GM18907 (cell line): Measurements from ENCODE around the gene RAB11A.

Experiments
- ATAC-seq: cut with Tn5 transposase; IDR thresholded peaks from one replicate; pipeline ENCODE4 v1.9.1; 2021; ENCODE audit warnings: mild to moderate bottlenecking, moderate library complexity; ENCODE audit not compliant: unreplicated experiment

The RAB11A gene

DNA sequence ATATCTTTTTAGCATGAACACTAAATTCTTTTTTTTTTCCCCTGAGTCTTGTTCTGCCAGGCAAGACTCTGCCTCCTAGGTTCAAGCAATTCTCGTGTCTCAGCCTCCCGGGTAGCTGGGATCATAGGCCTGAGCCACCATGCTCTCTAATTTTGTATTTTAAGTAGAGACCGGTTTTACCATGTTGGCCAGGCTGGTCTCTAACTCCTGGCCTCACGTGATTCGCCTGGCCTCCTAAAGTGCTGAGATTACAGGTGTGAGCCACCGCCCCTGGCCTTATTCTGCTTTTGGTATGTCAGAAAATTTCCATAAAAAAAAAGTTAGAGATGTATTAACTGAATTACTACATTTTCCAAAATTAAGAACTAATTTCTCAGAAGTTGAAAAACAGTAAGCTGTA is 14.3 kb downstream of the RAB11A start:
- no peak for ATAC-seq

DNA sequence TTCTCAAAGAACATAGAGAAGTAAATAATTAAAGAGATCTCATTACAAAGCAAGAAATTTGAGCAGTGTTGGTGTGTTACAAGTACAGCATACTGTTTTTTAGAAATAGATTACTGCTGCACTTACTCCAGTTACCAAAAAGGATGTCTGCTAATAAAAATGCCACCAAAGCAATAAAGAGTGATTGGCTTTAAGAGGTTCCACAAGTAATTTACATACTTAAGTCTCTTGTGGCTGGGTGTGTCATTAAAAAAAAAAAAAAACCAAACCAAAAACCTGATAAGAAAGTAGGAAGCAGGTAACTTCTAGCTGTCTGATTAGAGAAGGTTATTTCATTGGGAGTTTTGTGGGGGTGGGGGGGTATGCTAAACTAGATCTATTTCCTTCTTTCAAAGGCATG is 15.2 kb downstream of the RAB11A start:
- ATAC-seq: no peak

DNA sequence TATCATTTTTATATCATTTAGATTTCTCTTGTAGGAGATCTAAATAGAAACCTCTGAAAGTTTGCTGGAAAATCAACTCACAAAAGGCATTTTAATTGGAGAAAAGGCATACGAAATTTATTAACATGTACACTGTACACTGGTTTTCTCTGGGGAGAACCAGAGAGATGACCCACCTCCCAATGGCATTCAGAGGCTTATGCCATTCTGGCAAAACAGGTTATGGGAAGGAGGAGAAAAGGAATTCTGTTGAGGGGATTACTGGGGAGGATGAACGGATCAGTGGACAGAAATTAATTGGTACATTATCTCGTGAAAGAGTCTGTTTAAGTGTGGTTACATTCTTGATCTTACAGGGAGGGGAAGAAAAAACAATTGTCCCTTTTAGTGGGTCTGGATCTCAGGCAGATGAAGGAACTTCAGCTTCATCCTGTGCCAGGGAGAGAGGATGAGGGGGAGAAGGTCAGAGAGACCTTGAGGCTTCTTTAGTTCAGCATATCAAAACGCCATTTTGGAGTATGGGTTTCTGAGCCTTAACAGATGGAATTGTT is 16.5 kb downstream of the RAB11A start:
- ATAC-seq: no peak

DNA sequence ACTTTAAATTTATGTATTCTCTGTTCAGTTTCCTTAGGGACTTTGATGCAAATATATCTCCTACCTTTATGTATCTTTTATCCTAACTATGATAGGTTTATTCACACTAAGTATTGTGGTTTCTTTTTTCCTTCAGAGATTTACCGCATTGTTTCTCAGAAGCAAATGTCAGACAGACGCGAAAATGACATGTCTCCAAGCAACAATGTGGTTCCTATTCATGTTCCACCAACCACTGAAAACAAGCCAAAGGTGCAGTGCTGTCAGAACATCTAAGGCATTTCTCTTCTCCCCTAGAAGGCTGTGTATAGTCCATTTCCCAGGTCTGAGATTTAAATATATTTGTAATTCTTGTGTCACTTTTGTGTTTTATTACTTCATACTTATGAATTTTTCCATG is 18.3 kb downstream of the RAB11A start:
- ATAC-seq: no peak

DNA sequence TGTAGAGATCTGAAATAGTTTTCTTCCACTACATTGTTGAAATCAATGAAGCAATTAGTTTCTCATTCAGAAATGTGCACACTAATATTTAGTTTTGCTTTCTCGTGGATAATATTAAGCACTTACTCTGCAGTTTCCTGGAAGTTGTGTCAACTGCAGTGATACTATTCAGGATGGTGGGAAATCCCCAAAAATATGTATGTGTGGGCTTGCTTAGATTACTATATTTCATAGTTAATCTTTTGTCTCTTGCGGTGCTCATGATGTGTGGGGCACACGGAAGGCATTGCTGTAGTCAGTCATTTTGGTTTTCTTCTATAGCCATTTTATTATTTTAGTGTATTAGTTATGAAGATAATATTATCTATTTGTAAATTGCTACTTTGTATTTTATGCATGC is 19.7 kb downstream of the RAB11A start:
- ATAC-seq: no peak

DNA sequence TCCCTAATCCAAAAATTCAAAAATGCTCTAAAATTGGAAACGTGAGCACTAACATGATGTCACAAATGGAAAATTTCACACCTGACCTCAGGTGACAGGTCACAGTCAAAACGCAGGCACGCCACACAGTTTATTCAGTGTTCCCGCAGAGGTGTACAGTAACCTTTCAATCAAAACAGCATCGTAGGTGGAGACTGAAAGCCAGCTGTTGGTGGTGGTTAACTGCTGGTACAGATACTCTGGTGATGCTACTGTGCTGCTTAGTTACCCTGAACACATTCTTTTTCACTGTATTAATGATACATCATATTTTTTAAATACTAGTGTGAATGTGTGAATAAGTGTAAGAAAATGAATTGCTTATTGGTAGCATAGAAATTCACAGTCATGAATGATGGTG is 23.8 kb downstream of the RAB11A start:
- ATAC-seq: no peak

DNA sequence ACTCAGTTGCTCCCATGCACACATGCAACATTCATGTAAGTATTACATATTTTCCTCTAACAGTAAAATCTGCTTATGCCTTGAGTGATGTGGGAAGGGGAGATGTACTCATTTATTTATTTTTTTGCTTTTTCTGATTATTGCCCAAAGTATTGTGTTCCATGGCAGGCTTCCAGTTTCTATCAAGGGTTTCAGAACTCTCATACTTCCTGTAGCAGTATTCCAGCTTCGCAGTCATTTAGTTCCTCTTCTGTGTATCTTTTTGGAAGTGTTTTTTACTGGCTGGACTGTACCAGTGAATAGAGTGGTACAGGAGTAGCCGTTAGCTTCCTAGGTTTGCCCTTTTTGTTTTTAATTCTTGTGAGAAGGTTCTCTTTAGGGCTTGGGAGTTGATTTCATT is 26.9 kb downstream of the RAB11A start:
- no peak for ATAC-seq

DNA sequence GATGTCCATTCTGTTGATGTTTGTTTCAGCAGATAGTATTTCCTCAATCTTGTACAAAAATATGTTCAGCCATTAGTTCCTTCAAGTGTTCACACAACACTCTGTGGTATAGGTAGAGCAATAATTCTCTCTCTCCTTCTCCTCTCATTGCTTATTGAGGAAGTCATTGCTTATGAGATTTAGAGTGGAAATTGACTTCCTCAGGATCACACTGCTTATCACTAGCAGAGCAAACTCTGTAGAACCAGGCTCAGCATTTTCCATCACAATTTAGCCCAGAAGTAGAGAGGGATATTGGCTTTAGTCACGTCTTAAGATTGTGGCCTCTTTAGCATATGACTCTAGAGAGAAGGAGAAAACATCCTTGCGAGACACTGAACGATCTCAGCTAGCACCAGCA is 31.2 kb downstream of the RAB11A start:
- ATAC-seq: no peak

DNA sequence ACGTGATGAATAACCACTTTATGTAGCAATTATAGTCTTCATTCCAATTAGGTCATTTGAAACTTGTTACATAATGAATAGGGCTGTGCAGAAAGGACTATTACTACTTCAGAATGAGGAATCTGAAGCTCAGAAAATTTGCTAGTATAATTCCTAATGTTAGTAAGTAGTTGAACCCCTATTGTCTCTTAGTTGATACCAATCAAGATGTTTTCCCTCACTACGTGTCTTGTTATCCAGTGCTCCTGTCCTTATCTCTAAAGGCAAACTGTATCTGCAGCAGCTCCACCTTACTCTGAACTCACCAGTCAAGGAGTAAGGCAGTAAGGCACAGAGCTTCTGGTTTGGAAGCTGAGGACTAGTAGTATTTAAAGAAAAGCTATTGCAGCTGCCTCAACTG is 32.0 kb downstream of the RAB11A start:
- no peak for ATAC-seq

DNA sequence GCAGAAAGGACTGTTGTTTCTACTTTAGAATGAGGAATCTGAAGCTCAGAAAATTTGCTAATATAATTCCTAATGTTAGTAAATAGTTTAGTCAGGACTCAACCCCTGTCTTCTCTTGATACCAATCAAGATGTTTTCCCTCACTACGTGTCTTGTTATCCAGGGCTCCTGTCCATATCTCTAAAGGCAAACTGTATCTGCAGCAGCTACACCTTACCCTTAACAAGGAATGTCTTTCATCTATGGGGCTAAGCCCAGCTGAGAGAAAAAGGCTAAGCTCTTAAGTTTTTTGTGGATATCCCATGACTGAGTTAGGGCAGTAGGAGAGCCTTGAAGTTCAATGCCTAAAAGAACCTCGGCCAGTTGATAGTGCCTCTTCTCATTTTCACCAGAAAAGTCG is 32.5 kb downstream of the RAB11A start:
- no peak for ATAC-seq

DNA sequence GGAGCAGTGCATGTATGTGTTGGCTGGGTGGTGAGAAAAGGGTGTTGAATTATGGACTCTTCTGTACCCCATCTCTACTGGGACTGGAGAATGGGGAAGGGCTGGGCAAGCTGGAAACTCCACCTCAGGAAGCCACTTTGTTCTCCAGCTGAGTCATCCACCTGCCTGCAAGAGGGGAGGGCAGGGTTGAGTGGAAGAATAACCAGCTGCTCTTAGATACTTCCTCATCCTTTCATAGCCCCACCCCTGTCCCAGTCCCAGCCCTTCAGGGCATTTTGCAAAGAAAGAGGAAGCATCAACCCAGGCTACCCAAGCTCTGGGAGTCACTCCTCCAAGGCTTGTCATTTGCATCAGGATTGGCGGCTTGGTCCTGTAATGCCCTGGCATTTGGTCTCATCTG is 33.1 kb downstream of the RAB11A start:
- peak; percentile 71 for ATAC-seq

DNA sequence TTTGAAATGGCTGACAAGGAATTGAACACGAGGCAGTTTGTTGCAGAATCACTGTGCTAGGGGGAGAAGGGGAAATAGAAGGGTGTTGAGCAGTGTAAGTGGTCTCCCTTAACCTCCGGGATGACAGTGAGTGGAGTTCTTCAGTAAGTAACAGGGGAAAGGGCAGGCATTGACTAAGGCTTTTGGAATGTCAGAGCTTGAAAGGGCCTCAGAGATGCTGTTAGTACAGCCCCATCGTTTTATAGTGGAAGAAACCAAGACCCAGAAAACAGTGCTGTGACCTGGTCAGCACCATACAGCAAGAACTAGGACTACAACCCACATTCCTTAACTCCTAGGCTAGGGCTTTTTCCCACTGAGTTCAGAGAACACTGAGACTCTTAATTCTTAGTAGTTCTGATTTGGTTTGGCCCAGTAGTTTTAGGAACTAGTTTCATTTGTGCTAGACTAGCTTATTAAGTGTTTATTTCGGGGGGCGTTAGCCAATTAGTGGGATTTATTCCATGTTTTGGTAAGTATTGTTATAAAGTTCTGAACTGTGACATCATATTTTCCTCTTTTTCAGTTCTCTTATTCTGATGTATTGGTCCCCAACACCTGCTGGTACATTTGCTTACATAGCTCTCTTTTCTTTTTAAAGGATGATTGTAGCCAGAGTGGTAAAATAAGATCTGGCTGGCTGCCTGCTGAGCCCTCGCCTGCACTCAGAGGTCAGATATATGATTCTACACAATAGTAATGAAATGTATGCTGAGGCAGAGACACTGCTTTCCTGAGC is 34.2 kb downstream of the RAB11A start:
- no peak for ATAC-seq

DNA sequence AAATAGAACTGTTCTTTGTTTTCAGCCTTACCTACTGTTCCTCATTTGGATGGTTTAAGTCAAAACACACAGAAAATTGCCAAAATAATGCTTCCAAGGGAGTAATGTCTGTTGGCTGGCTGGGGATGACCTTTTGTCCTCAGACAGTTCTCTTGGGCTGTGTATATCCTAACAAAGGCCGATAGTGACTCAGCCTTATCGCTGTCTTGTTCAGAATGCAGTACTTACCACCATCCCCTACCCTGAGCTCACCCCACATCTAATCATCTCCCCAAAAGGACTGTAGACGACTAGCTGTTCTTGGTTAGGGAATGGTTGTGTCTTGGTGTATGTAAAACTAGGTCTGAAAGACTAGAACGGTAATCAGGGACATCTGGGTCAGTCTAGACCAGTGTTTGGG is 35.0 kb downstream of the RAB11A start:
- no peak for ATAC-seq

DNA sequence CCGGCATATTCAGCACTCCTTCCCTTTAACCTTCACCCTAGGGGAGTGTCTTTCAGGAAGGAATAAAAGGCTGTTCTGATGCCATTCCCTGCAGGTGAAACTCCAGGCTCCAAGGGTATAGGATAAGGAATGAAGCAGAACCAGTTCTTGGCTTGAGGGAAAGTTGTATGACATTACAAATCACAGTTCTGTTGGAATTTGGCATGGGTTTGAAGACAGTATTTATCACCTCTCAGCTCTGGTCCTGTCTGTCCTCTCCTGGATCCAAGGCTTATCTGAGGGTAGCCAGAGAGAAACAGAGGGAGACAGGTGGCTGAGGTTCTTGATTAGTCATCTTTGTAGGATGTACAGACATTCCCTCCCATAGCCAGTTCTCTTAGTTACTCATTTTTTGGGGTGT is 37.1 kb downstream of the RAB11A start:
- ATAC-seq: no peak

DNA sequence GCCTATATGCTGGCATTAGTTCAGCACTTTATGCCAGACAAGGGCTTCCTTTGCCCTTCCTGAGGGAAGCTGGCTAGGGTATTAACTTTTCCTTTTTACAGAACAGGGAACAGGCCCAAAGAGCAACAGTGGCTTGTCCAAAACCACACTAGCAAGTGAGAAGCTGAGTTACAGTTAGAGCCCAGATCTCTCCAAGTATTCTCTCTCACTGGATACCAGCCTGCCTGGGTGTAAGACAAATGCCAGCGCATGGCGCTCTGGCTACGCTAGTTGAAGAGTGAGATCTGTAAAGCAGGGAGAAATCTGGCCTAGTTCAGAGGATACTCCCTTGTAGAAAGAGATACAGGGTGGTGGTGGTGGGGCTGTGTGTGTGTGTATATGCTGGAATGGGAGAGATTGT is 38.4 kb downstream of the RAB11A start:
- no peak for ATAC-seq

DNA sequence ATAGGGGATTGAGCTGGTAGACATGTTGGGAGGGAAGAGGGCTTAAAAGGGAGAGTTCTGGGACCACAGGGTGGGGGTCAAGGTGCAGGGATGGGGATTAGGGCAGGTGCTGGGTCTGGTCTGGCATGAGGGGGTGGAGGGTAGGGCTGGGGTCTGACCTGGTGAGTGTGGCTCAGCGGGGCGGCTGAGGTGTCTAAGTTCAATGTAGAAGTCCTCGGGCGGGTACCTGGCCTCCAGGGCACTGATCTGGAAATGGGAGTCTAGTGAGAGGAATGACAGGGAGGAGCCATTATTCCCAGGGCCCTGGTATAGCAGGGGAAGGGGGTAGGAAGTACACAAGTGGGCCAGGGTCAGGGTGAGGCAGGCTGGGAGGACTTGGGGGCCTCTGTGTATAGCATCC is 39.6 kb downstream of the RAB11A start:
- ATAC-seq: no peak

DNA sequence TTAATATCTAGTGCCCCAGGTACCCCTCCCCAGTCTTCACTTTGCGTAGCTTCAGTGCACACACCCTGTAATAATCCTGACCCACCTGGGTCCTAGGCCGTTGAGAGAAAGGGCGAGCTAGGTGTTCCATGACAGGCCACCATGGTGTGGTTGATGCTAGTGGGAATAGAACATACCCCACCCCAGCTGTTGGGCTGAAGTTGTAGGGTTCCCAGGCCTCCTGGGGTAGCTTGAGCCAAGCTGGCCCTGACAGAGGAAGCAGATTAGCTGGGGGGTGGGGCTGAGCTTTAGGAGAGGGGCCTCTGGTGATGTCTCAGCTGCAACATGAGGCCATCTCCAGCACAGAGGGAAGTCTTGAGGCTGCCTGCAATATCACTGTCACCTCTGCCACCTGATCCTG is 40.5 kb downstream of the RAB11A start:
- no peak for ATAC-seq

DNA sequence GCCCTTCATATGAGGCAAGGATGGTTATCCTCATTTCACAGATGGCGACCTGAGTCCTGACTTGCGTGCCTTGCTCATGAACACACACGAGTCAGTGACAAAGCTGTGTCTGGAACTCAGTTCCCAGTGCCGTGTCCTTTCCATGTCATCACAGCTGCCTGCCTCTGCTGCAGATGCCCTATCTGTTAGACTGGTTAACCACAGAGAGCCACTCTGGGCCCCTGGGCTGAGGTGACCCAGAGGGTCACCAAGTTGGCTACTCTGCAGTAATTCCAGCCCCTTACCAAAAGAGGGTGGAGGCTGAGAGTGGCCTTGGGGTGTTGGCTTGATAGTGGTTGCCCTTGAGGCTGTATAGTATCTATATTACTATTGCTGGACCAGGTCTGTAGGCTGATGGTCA is 41.0 kb downstream of the RAB11A start:
- ATAC-seq: no peak

DNA sequence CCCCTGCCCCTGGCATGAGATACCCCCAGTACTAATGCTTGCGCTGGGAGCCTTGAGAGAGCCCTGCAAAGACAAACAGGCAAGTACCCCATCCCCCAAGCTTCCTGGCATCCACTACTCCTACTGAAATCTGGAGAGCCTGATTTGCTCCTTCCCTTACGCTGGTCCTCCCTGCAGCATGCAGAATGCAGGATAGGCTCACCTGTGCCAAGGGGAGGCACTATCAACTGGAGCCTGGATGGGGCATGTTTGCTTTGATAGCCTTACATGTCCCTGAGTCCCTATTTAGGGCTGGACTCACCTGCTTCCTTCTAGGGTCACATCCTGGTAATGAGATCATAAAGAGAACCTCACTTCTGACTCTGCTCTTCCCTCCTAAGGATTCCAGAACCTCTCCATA is 42.9 kb downstream of the RAB11A start:
- ATAC-seq: no peak

DNA sequence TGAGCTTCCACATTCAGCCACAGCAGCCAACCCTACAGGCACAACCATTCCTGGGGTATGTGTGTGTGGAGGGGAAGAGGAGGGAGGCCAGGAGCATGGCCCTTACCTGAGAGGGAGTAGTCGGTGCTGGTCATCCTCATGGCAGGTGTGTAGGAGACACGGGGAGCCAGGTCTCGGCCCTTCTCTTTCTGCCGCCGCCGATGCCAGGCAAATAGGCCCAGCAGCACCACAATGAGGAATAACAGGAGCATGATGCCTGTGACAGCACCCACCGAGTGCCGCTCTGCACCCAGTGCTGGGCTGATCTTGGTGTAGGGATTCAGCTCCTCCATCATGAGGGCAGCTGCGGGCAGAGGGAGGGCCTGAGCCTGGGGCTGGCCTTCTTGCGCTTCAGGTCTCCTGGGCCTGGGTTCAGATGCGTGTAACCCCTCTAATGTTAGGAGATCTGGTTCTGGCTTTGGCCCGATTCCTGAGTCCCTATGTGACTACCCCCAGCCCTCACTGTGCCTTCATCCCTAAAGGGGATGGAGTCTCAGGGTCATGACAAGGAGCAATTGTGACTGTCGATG is 44.4 kb downstream of the RAB11A start:
- no peak for ATAC-seq

DNA sequence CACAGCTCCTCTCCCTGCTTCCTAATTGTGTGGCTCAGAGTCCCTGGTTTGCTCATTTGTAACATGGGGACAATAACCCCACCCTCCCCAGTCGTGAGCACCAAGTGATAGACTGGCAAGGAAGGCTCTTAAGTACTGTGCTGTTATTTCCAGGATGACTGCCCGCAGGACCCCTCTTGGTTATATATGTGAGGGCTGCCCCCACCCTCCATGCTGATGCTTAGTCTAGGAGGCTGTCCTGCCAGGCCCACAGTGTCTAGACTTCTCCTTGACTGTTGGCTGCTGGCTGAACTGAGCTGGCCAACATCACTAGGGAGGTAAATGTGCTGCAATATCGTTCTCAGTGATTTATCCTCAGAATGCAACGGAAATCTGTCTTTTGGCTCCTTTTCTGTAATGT is 45.1 kb downstream of the RAB11A start:
- no peak for ATAC-seq

DNA sequence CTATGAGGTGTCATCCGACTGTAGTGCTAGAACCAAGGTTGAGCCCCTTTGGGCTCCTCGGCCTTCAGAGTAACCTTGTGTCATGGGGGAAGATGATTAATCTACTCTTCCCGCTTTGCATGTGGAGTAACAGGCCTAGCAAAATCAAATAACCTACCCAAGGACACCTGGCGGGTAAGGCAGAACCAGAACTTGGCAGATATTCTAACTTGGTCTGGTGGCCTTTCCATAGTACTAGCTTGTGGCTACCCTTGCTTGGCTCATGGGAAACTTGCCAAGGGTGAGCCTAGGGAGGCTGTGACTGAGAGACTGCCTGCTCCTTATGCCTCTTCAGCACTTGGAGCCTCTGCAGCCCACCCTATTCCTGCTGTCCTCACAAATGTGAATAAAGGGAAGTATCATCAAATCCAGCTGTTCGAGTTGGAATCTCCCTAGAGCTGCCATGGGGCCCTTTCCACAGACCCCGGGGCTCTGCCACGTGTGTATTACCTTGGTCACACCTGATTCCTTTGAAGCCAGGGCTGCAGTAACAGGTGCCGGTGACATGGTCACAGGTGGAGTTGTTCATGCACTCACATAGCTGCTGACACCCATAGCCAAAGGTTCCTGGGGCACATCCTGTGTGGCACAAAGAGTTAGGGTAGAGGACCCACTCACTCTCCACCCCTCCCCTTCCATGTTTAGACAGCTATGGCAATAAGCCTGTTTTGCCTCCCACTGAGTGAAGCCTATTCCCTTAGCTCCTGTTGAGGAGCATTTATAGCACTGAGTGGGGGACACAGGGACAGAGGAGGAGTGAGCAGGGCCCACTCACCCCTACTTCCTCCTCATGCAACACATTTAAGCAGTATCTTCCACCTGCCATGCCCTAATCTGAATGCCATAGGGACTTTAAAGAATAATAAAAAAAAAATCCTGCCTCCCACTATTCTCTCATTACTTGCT is 46.0 kb downstream of the RAB11A start:
- ATAC-seq: no peak
